ENCODE data around the gene MEGF9.

Gene MEGF9

GRCh38 chr9:120741191-120741590, 26.9 kb upstream of the MEGF9 start:
- DNase-seq (ENCODE audit: low read depth in 2 of 2), result no peak
- no peak overlapping the region for H3K4me3 ChIP-seq (replicated peaks in 1 of 2; ENCODE audit: low read depth in 2 of 2, low read length in 2 of 2)
- no peak for TF ChIP-seq CTCF (IDR thresholded peaks at IDR 0.05; ENCODE audit: low read depth, low read length)

GRCh38 chr9:120740132-120740531, 25.9 kb upstream of the MEGF9 start:
- no peak for TF ChIP-seq CTCF (IDR thresholded peaks at IDR 0.05; ENCODE audit: low read depth, low read length)
- DNase-seq (ENCODE audit: low read depth in 2 of 2), result peak; percentile 27 to 59
- no peak overlapping the region for H3K4me3 ChIP-seq (replicated peaks in 1 of 2; ENCODE audit: low read depth in 2 of 2, low read length in 2 of 2)

- no peak for TF ChIP-seq CTCF (IDR thresholded peaks at IDR 0.05; ENCODE audit: low read depth, low read length)
- no peak overlapping the region for H3K4me3 ChIP-seq (replicated peaks in 1 of 2; ENCODE audit: low read depth in 2 of 2, low read length in 2 of 2)
- DNase-seq (ENCODE audit: low read depth in 2 of 2), result no peak
These were observed 23.3 kb upstream of the MEGF9 start for GRCh38 chr9:120737416-120738165.

- H3K4me3 ChIP-seq (replicated peaks in 1 of 2; ENCODE audit: low read depth in 2 of 2, low read length in 2 of 2), result no peak overlapping the region
These were observed 22.6 kb upstream of the MEGF9 start for GRCh38 chr9:120736881-120737280.

GRCh38 chr9:120735415-120736126, 21.3 kb upstream of the MEGF9 start:
- H3K4me3 ChIP-seq (replicated peaks in 1 of 2; ENCODE audit: low read depth in 2 of 2, low read length in 2 of 2), result no peak overlapping the region
- no peak for TF ChIP-seq CTCF (IDR thresholded peaks at IDR 0.05; ENCODE audit: low read depth, low read length)
- peak; percentile 78 to 79 for DNase-seq (ENCODE audit: low read depth in 2 of 2)

More at GRCh38 chr9:120736881-120737280, 22.6 kb upstream of the MEGF9 start:
- no peak for TF ChIP-seq CTCF (IDR thresholded peaks at IDR 0.05; ENCODE audit: low read depth, low read length)
- no peak for DNase-seq (ENCODE audit: low read depth in 2 of 2)

- no peak overlapping the region for H3K4me3 ChIP-seq (replicated peaks in 1 of 2; ENCODE audit: low read depth in 2 of 2, low read length in 2 of 2)
- TF ChIP-seq CTCF (IDR thresholded peaks at IDR 0.05; ENCODE audit: low read depth, low read length), result no peak
- peak in 1 of 2 donors; percentile 77 for DNase-seq (ENCODE audit: low read depth in 2 of 2)
These were observed 20.5 kb upstream of the MEGF9 start for GRCh38 chr9:120734607-120735410.

All from cardiac fibroblast (primary cell).